Measurements from ENCODE around the gene SPCS2. TPM values are rescaled to one million over a fixed set of nuclear protein-coding genes. Genes with fewer than 3 reads are reported as not detected.

SPCS2 gene
- total RNA-seq, 1 donor from 2014 or later, result 105 TPM

DNA sequence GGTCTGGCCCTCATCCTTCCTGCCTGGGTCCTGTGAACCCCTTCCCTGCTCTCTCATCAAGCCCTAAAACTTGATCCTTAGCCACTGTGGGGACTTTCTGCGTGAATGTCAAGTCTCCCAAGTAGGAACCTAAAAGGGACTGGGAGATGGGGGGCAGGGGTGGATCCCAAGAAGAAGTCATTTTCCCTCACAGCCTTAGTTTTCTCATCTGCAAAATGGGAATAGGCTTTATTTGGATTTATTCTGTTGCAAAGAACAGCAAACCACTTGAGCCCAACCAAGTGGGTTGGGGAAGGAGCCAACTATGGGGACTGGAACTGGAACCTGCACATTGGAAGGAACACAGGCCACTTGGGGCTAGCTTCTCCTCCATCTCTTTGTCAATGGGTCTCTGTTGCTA is 76.5 kb downstream of the SPCS2 start:
- no peak for ATAC-seq
- no peak for DNase-seq
- intact Hi-C loops (cut with micrococcal nuclease), result loop anchor here (10.0 kb wide), 1 partner anchor 219 kb away; the partner anchor contains the start of gene TPBGL

DNA sequence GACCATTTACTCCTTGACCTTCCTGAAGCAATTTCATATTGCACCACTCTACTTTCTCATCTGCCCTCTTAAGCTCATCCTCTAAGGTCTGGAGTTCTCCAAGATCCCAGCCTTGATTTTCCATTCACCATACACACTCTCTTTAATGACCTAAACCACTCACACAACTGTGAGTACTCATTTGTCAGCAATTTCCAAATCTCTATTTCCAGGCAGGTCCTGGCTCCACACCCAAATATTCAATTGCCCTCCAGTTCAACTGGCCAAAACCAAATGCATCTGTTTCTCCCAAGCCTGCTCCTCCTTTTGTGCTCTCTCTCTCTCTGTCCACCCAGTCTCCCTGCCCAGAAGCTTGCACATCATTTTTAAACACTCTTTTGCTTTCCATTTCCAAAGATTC is 79.3 kb downstream of the SPCS2 start:
- no peak for DNase-seq
- ATAC-seq, result no peak
- intact Hi-C loops (cut with micrococcal nuclease), result loop anchor here (10.0 kb wide), 1 partner anchor 216 kb away; the partner anchor contains the start of gene TPBGL

Other genes with a start within 250 kb of the SPCS2 start
- 3.9 TPM for gene CHRDL2, start 217.8 kb upstream of the SPCS2 start, total RNA-seq
- 11.7 TPM for gene RNF169, start 200.4 kb upstream of the SPCS2 start, total RNA-seq
- 7.3 TPM for gene XRRA1, start 175 bp upstream of the SPCS2 start, total RNA-seq
- gene NEU3, start 39.7 kb downstream of the SPCS2 start, total RNA-seq, result 4.9 TPM
- not detected for gene OR2AT4, start 147.6 kb downstream of the SPCS2 start, total RNA-seq
- 30.1 TPM for gene SLCO2B1, start 201.8 kb downstream of the SPCS2 start, total RNA-seq

Data from left ventricle myocardium superior (tissue), 1 donor.